ENCODE results near the gene SLIT3.
"Not testable (repeated sequence)": the region's sequence is repeated elsewhere in the genome, so short reads cannot be mapped to it uniquely, and the experiment has no call there.

- TF ChIP-seq CTCF (conservative IDR thresholded peaks at IDR 0.05; ENCODE audit: low read depth, low read length); EZH2 (IDR thresholded peaks at IDR 0.05; ENCODE audit: low read length, unreplicated experiment); EZH2phosphoT487 (IDR thresholded peaks at IDR 0.05; ENCODE audit: borderline replicate concordance, low read length): not testable (repeated sequence)
Observed at GRCh38 chr5:169140215-169140614, 160.7 kb downstream of the SLIT3 start.

Measured in PC-3 (cell line).